HFF-Myc (cell line): Measurements from ENCODE around the gene C9orf152.
"Not testable (repeated sequence)": the region's sequence is repeated elsewhere in the genome, so short reads cannot be mapped to it uniquely, and the experiment has no call there.

Experiments
- DNase-seq: peaks from one replicate; pipeline ENCODE4 v3.0.0-alpha.2; 2011; ENCODE audit warnings: low read depth; ENCODE audit errors: extremely low read depth
- H3K4me3 ChIP-seq: replicated peaks from 2 replicates; pipeline ENCODE4 v1.5.1; 2011; ENCODE audit warnings: low read depth, mild to moderate bottlenecking, control low read depth, low read length
- CTCF ChIP-seq: IDR thresholded peaks from 2 replicates; pipeline ENCODE4 v1.5.1; 2012; ENCODE audit warnings: mild to moderate bottlenecking, low read depth, low read length, control low read depth; ENCODE audit errors: missing control alignments

The C9orf152 gene

GRCh38 chr9:110214586-110215355 is 6.8 kb upstream of the C9orf152 start:
- no peak for TF ChIP-seq CTCF
- H3K4me3 ChIP-seq = no peak overlapping the region
- no peak for DNase-seq

GRCh38 chr9:110214090-110214489 is 6.1 kb upstream of the C9orf152 start:
- no peak for TF ChIP-seq CTCF
- DNase-seq = no peak
- H3K4me3 ChIP-seq = no peak overlapping the region

- TF ChIP-seq CTCF = no peak
- DNase-seq = no peak
- H3K4me3 ChIP-seq = no peak overlapping the region
Measured at GRCh38 chr9:110213413-110214044, 5.6 kb upstream of the C9orf152 start.

- TF ChIP-seq CTCF = no peak
- no peak overlapping the region for H3K4me3 ChIP-seq
- no peak for DNase-seq
Measured at GRCh38 chr9:110207071-110207641, 803 bp downstream of the C9orf152 start.

- H3K4me3 ChIP-seq = no peak overlapping the region
- no peak for TF ChIP-seq CTCF
- no peak for DNase-seq
Measured at GRCh38 chr9:110206389-110206788, 1.6 kb downstream of the C9orf152 start.

- not testable (repeated sequence) for DNase-seq, H3K4me3 ChIP-seq
Measured at GRCh38 chr9:110205612-110206011, 2.3 kb downstream of the C9orf152 start.

- H3K4me3 ChIP-seq = no peak overlapping the region
- TF ChIP-seq CTCF = no peak
- DNase-seq = no peak
Measured at GRCh38 chr9:110202232-110202631, 5.7 kb downstream of the C9orf152 start.
